H4 (cell line): ENCODE measurements around the gene C19orf73. TPM values are rescaled to one million over a fixed set of nuclear protein-coding genes. Genes with fewer than 3 reads are reported as not detected.

ENCODE experiments used
- total RNA-seq: library from RNA; depleted of rRNA; stranded (reverse); fragments of >200 nt; shearing (Covaris generic); gene quantifications from 2 replicates; pipeline ENCODE4 v1.2.3, GENCODE V29; 2014; rRNA removed

C19orf73 gene
- total RNA-seq, 1 experiment from 2014 or later = 7.3 TPM

Other genes with a start within 250 kb of the C19orf73 start
- gene PPP1R15A, start 246.7 kb downstream of the C19orf73 start, total RNA-seq = 15.8 and 16.1 TPM in 2 replicates
- gene TULP2, start 220.4 kb downstream of the C19orf73 start, total RNA-seq = not detected in 2 replicates
- 199 and 224 TPM in 2 replicates for gene NUCB1, start 218.8 kb downstream of the C19orf73 start, total RNA-seq
- gene DHDH, start 185.4 kb downstream of the C19orf73 start, total RNA-seq = 0.27 TPM in 1 of 2 replicates, not detected in the other
- 132 and 135 TPM in 2 replicates for gene BAX, start 164.3 kb downstream of the C19orf73 start, total RNA-seq
- 22,782 and 25,960 TPM in 2 replicates for gene FTL, start 153.8 kb downstream of the C19orf73 start, total RNA-seq
- 31.7 and 31.9 TPM in 2 replicates for gene GYS1, start 125.8 kb downstream of the C19orf73 start, total RNA-seq
- gene RUVBL2, start 125.3 kb downstream of the C19orf73 start, total RNA-seq = 353 and 374 TPM in 2 replicates
- gene LHB, start 102.1 kb downstream of the C19orf73 start, total RNA-seq = not detected in 2 replicates
- gene CGB3, start 94.8 kb downstream of the C19orf73 start, total RNA-seq = not detected in 2 replicates
- not detected in 2 replicates for gene CGB2, start 87.3 kb downstream of the C19orf73 start, total RNA-seq
- 0.77 and 11.4 TPM in 2 replicates for gene CGB1, start 82.2 kb downstream of the C19orf73 start, total RNA-seq
- 0.33 and 3.3 TPM in 2 replicates for gene CGB5, start 75.3 kb downstream of the C19orf73 start, total RNA-seq
- gene CGB8, start 70.0 kb downstream of the C19orf73 start, total RNA-seq = 1.5 TPM in 1 of 2 replicates, not detected in the other
- gene CGB7, start 61.4 kb downstream of the C19orf73 start, total RNA-seq = not detected in 2 replicates
- not detected in 2 replicates for gene NTF4, start 54.3 kb downstream of the C19orf73 start, total RNA-seq
- not detected in 2 replicates for gene KCNA7, start 46.4 kb downstream of the C19orf73 start, total RNA-seq
- gene SNRNP70, start 33.7 kb downstream of the C19orf73 start, total RNA-seq = 138 and 189 TPM in 2 replicates
- gene LIN7B, start 4.8 kb downstream of the C19orf73 start, total RNA-seq = 4.1 and 15.2 TPM in 2 replicates
- 5.4 and 6.9 TPM in 2 replicates for gene PPFIA3, start 401 bp upstream of the C19orf73 start, total RNA-seq
- 0.06 TPM in 1 of 2 replicates, not detected in the other for gene HRC, start 36.3 kb upstream of the C19orf73 start, total RNA-seq
- 3.9 and 5.0 TPM in 2 replicates for gene TRPM4, start 38.6 kb upstream of the C19orf73 start, total RNA-seq
- 0.16 and 0.85 TPM in 2 replicates for gene SLC6A16, start 206.0 kb upstream of the C19orf73 start, total RNA-seq
- not detected in 2 replicates for gene CD37, start 216.3 kb upstream of the C19orf73 start, total RNA-seq
- gene TEAD2, start 243.3 kb upstream of the C19orf73 start, total RNA-seq = 48.7 and 54.3 TPM in 2 replicates
- gene DKKL1, start 244.7 kb upstream of the C19orf73 start, total RNA-seq = 0.08 and 3.8 TPM in 2 replicates